HG02938 (cell line): ENCODE measurements around the gene HECTD4.

Source experiments
- ATAC-seq: cut with Tn5 transposase; IDR thresholded peaks from one replicate; pipeline ENCODE4 v1.9.1; 2021; ENCODE audit warnings: mild to moderate bottlenecking, moderate library complexity; ENCODE audit not compliant: unreplicated experiment

The HECTD4 gene

GRCh38 chr12:112217647-112218046 is 164.6 kb downstream of the HECTD4 start:
- ATAC-seq = no peak

GRCh38 chr12:112216223-112216622 is 166.0 kb downstream of the HECTD4 start:
- ATAC-seq = no peak

GRCh38 chr12:112214064-112214463 is 168.2 kb downstream of the HECTD4 start:
- ATAC-seq = no peak

- ATAC-seq = no peak
Measured at GRCh38 chr12:112208301-112208910, 173.8 kb downstream of the HECTD4 start.

- no peak for ATAC-seq
Measured at GRCh38 chr12:112207397-112207924, 174.8 kb downstream of the HECTD4 start.

- no peak for ATAC-seq
Measured at GRCh38 chr12:112206944-112207343, 175.3 kb downstream of the HECTD4 start.

- no peak for ATAC-seq
Measured at GRCh38 chr12:112199136-112199535, 183.1 kb downstream of the HECTD4 start.

- ATAC-seq = no peak
Measured at GRCh38 chr12:112198120-112198733, 184.0 kb downstream of the HECTD4 start.

GRCh38 chr12:112196196-112196875 is 185.9 kb downstream of the HECTD4 start:
- no peak for ATAC-seq

GRCh38 chr12:112194601-112195247 is 187.5 kb downstream of the HECTD4 start:
- no peak for ATAC-seq

- no peak for ATAC-seq
Measured at GRCh38 chr12:112192475-112192874, 189.8 kb downstream of the HECTD4 start.

- ATAC-seq = no peak
Measured at GRCh38 chr12:112191840-112192321, 190.3 kb downstream of the HECTD4 start.

GRCh38 chr12:112191201-112191600 is 191.0 kb downstream of the HECTD4 start:
- no peak for ATAC-seq

GRCh38 chr12:112190231-112191025 is 191.8 kb downstream of the HECTD4 start:
- ATAC-seq = no peak

- no peak for ATAC-seq
Measured at GRCh38 chr12:112188130-112188830, 194.0 kb downstream of the HECTD4 start.

- ATAC-seq = no peak
Measured at GRCh38 chr12:112185093-112185923, 196.9 kb downstream of the HECTD4 start.

- ATAC-seq = no peak
Measured at GRCh38 chr12:112184056-112184887, 198.0 kb downstream of the HECTD4 start.
